Activated naive CD4-positive, alpha-beta T cell (primary cell): ENCODE measurements around the gene INPP5A.
"Not testable (repeated sequence)": the region's sequence is repeated elsewhere in the genome, so short reads cannot be mapped to it uniquely, and the experiment has no call there.

Source experiments
- DNase-seq, 4 experiments: peaks; one replicate each; lab custom pipeline; 2025; lab: John Stamatoyannopoulos, UW

Gene INPP5A

GRCh38 chr10:132503581-132504421, 33.8 kb upstream of the INPP5A start:
- DNase-seq = no peak

- DNase-seq = no peak
These were observed 32.9 kb upstream of the INPP5A start for GRCh38 chr10:132504501-132505272.

- not testable (repeated sequence) for DNase-seq
These were observed 32.0 kb upstream of the INPP5A start for GRCh38 chr10:132505546-132505945.

- DNase-seq = no peak
These were observed 30.7 kb upstream of the INPP5A start for GRCh38 chr10:132506711-132507408.

- DNase-seq = no peak
These were observed 30.1 kb upstream of the INPP5A start for GRCh38 chr10:132507409-132507955.

GRCh38 chr10:132507956-132508490, 29.6 kb upstream of the INPP5A start:
- DNase-seq = no peak

GRCh38 chr10:132508581-132509443, 28.8 kb upstream of the INPP5A start:
- DNase-seq = no peak

- DNase-seq = no peak
These were observed 27.9 kb upstream of the INPP5A start for GRCh38 chr10:132509506-132510173.

GRCh38 chr10:132510174-132510611, 27.4 kb upstream of the INPP5A start:
- DNase-seq = no peak

GRCh38 chr10:132511121-132512051, 26.2 kb upstream of the INPP5A start:
- no peak for DNase-seq

- no peak for DNase-seq
These were observed 25.5 kb upstream of the INPP5A start for GRCh38 chr10:132512052-132512442.

GRCh38 chr10:132512693-132513345, 24.8 kb upstream of the INPP5A start:
- no peak for DNase-seq

GRCh38 chr10:132514821-132515520, 22.6 kb upstream of the INPP5A start:
- no peak for DNase-seq

GRCh38 chr10:132515811-132516726, 21.5 kb upstream of the INPP5A start:
- no peak for DNase-seq

- DNase-seq = no peak
These were observed 20.5 kb upstream of the INPP5A start for GRCh38 chr10:132516771-132517725.
